H1 (cell line): ENCODE measurements around the gene TDO2. TPM values are rescaled to one million over a fixed set of nuclear protein-coding genes. Genes with fewer than 3 reads are reported as not detected.

Source experiments
- CTCF ChIA-PET: fragments of 300-600 bp; sonication (Branson Sonifier 250); formaldehyde crosslinking; loops from one replicate; lab custom pipeline; 2021; ENCODE audit not compliant: partially characterized antibody; lab: Charles Lee
- POLR2A ChIA-PET: fragments of 300-600 bp; sonication (Branson Sonifier 250); formaldehyde crosslinking; loops from one replicate; lab custom pipeline; 2021; ENCODE audit warnings: inconsistent platforms; ENCODE audit not compliant: partially characterized antibody; lab: Charles Lee
- DNase-seq, 2 experiments: peaks; one replicate each; pipeline versions ENCODE4 v3.0.0 to v3.0.0-alpha.2; 2010 to 2022; ENCODE audit warnings: low spot score in 2 of 2, low read depth in 1 of 2, mixed read lengths in 1 of 2
- FAIRE-seq: peaks from 2 replicates; lab custom pipeline; 2011; peaks lifted over from hg19 to GRCh38; lab: Jason Lieb, UNC
- H2AFZ ChIP-seq: 2 replicates; pipeline ENCODE4 v1.8.1; 2012; ENCODE audit warnings: low read length, inconsistent platforms
- H2AK5ac ChIP-seq: 2 replicates; pipeline ENCODE4 v1.6.1; 2013; ENCODE audit warnings: low read depth, low read length
- H2BK120ac ChIP-seq: replicated peaks from 2 replicates; pipeline ENCODE3; 2013; ENCODE audit warnings: low read depth, low read length, inconsistent platforms
- H2BK12ac ChIP-seq: 2 replicates; pipeline ENCODE4 v1.6.1; 2013; ENCODE audit warnings: low read depth, low read length
- H2BK15ac ChIP-seq: 2 replicates; pipeline ENCODE4 v1.6.1; 2013; ENCODE audit warnings: low read length
- H2BK20ac ChIP-seq: 2 replicates; pipeline ENCODE4 v1.6.1; 2013; ENCODE audit warnings: low read length
- H2BK5ac ChIP-seq: 2 replicates; pipeline ENCODE4 v1.6.1; 2013; ENCODE audit warnings: low read depth, low read length
- H3K14ac ChIP-seq: 2 replicates; pipeline ENCODE4 v1.6.1; 2013; ENCODE audit warnings: inconsistent platforms; ENCODE audit not compliant: insufficient read length
- H3K18ac ChIP-seq: 2 replicates; pipeline ENCODE4 v1.6.1; 2013; ENCODE audit warnings: low read length; ENCODE audit errors: extremely low read depth
- H3K23ac ChIP-seq: 2 replicates; pipeline ENCODE4 v1.6.1; 2013; ENCODE audit warnings: inconsistent platforms; ENCODE audit not compliant: insufficient read length
- H3K23me2 ChIP-seq: 2 replicates; pipeline ENCODE4 v1.6.1; 2013; ENCODE audit warnings: low read depth, low read length
- H3K27ac ChIP-seq: 2 replicates; pipeline ENCODE4 v1.6.1; 2011; ENCODE audit warnings: low read depth, low read length, inconsistent platforms
- H3K27me3 ChIP-seq, 4 experiments: replicated peaks in 1 of 4; 1 replicate in 1 of 4; 2 replicates in 3 of 4; pipeline versions ENCODE4 v1.6.1 to v1.8.1; 2011 to 2013; ENCODE audit warnings: low read length in 3 of 4, mild to moderate bottlenecking in 3 of 4, inconsistent platforms in 2 of 4, mixed read lengths in 2 of 4, moderate library complexity in 1 of 4; ENCODE audit not compliant: control insufficient read depth in 3 of 4, insufficient read depth in 3 of 4; ENCODE audit errors: extremely low read depth in 1 of 4
- H3K36me3 ChIP-seq, 4 experiments: 2 replicates each; pipeline versions ENCODE4 v1.6.1 to v1.8.1; 2011 to 2013; ENCODE audit warnings: mild to moderate bottlenecking in 4 of 4, low read length in 3 of 4, moderate library complexity in 2 of 4, control low read depth in 1 of 4, inconsistent platforms in 1 of 4; ENCODE audit not compliant: insufficient read depth in 4 of 4, control insufficient read depth in 2 of 4
- H3K4ac ChIP-seq: replicated peaks from 2 replicates; pipeline ENCODE3; 2013; ENCODE audit warnings: low read length, low read depth, mixed read lengths, inconsistent platforms; ENCODE audit not compliant: insufficient read length
- H3K4me1 ChIP-seq, 4 experiments: replicated peaks in 1 of 4; 1 replicate in 1 of 4; 2 replicates in 3 of 4; pipeline versions ENCODE4 v1.6.1 to v1.8.1; 2011 to 2013; ENCODE audit warnings: low read length in 3 of 4, inconsistent platforms in 2 of 4, mixed read lengths in 1 of 4; ENCODE audit not compliant: insufficient read depth in 4 of 4, control insufficient read depth in 3 of 4
- H3K4me2 ChIP-seq, 2 experiments: 2 replicates each; pipeline versions ENCODE4 v1.6.1 to v1.8.1; 2011 to 2013; ENCODE audit warnings: low read depth in 2 of 2, low read length in 2 of 2, control low read depth in 1 of 2, inconsistent platforms in 1 of 2, mild to moderate bottlenecking in 1 of 2; ENCODE audit not compliant: insufficient read depth in 1 of 2
- H3K4me3 ChIP-seq, 4 experiments: fragments of 200-600, 300-600 bp in 1 of 4; sonication (generic), shearing (Covaris generic), sonication (Bioruptor Twin) in 1 of 4; 2 replicates each; pipeline versions ENCODE4 v1.5.1 to v1.8.1; 2011 to 2016; ENCODE audit warnings: low read length in 4 of 4, low read depth in 3 of 4, control low read depth in 2 of 4, inconsistent platforms in 2 of 4, mild to moderate bottlenecking in 2 of 4, mixed read lengths in 1 of 4, moderate library complexity in 1 of 4; ENCODE audit not compliant: insufficient read depth in 2 of 4; ENCODE audit errors: extremely low read depth in 1 of 4
- H3K56ac ChIP-seq: replicated peaks from 2 replicates; pipeline ENCODE3; 2013; ENCODE audit warnings: low read depth, mild to moderate bottlenecking, mixed read lengths, low read length, inconsistent platforms; ENCODE audit not compliant: insufficient read length
- H3K79me1 ChIP-seq: 2 replicates; pipeline ENCODE4 v1.6.1; 2013; ENCODE audit warnings: low read depth, low read length, control low read depth
- H3K79me2 ChIP-seq, 2 experiments: 2 replicates each; pipeline versions ENCODE4 v1.6.1 to v1.8.1; 2012 to 2013; ENCODE audit warnings: low read length in 2 of 2, mild to moderate bottlenecking in 2 of 2, inconsistent platforms in 1 of 2; ENCODE audit not compliant: insufficient read depth in 2 of 2, control insufficient read depth in 1 of 2
- H3K9ac ChIP-seq, 4 experiments: replicated peaks in 1 of 4; 1 replicate in 1 of 4; 2 replicates in 3 of 4; pipeline versions ENCODE4 v1.6.1 to v1.8.1; 2011 to 2013; ENCODE audit warnings: low read depth in 3 of 4, low read length in 3 of 4, control low read depth in 2 of 4, mild to moderate bottlenecking in 2 of 4, moderate library complexity in 2 of 4, inconsistent platforms in 1 of 4; ENCODE audit errors: extremely low read depth in 1 of 4
- H3K9me3 ChIP-seq, 2 experiments: 2 replicates each; pipeline versions ENCODE4 v1.6.1 to v1.8.1; 2012 to 2013; ENCODE audit warnings: mild to moderate bottlenecking in 2 of 2, moderate library complexity in 2 of 2, control low read depth in 1 of 2, inconsistent platforms in 1 of 2, low read depth in 1 of 2, low read length in 1 of 2, mixed read lengths in 1 of 2; ENCODE audit not compliant: insufficient read depth in 2 of 2
- H4K20me1 ChIP-seq, 2 experiments: replicated peaks in 1 of 2; 2 replicates each; pipeline versions ENCODE3 to v1.8.1; 2011 to 2013; ENCODE audit warnings: inconsistent platforms in 2 of 2, low read length in 2 of 2, mild to moderate bottlenecking in 1 of 2; ENCODE audit not compliant: insufficient read depth in 2 of 2, control insufficient read depth in 1 of 2
- H4K5ac ChIP-seq: 2 replicates; pipeline ENCODE4 v1.6.1; 2013; ENCODE audit warnings: low read length, low read depth, mixed read lengths, inconsistent platforms; ENCODE audit not compliant: insufficient read length
- H4K8ac ChIP-seq: 2 replicates; pipeline ENCODE4 v1.8.0; 2013; ENCODE audit warnings: mild to moderate bottlenecking, moderate library complexity, low read length, inconsistent platforms; ENCODE audit not compliant: insufficient read depth; ENCODE audit errors: extremely low read depth
- H4K91ac ChIP-seq: replicated peaks from 2 replicates; pipeline ENCODE3; 2013; ENCODE audit warnings: low read length, mixed read lengths, inconsistent platforms; ENCODE audit not compliant: insufficient read length
- CTCF ChIP-seq, 3 experiments: IDR thresholded peaks; 1 replicate in 2 of 3; 2 replicates in 1 of 3; pipeline versions ENCODE4 v1.5.1 to v1.6.1; 2011; ENCODE audit warnings: low read length in 3 of 3, mild to moderate bottlenecking in 3 of 3, inconsistent platforms in 2 of 3, low read depth in 1 of 3, moderate library complexity in 1 of 3; ENCODE audit not compliant: insufficient read depth in 1 of 3; ENCODE audit errors: control extremely low read depth in 1 of 3
- SAP30 ChIP-seq: fragments of 300-600 bp; sonication (generic); IDR thresholded peaks from 2 replicates; pipeline ENCODE4 v1.7.1; 2012; ENCODE audit warnings: low read length, moderate library complexity, mild to moderate bottlenecking, inconsistent platforms; ENCODE audit not compliant: insufficient read depth, insufficient replicate concordance
- SRF ChIP-seq: IDR thresholded peaks from 2 replicates; pipeline ENCODE4 v1.6.1; 2011; ENCODE audit warnings: mild to moderate bottlenecking, low read depth, low read length, moderate library complexity
- TCF12 ChIP-seq: IDR thresholded peaks from 2 replicates; pipeline ENCODE4 v1.6.1; 2011; ENCODE audit warnings: low read depth, mild to moderate bottlenecking, low read length
- WGBS, 2 experiments: shearing (Covaris generic) in 1 of 2; methylation state at CpG; one replicate each; pipeline versions ENCODE4 v1.1.6 to v1.1.7; 2013 to 2015; ENCODE audit warnings: low lambda C conversion rate in 2 of 2, mixed read lengths in 2 of 2, inconsistent platforms in 1 of 2, low coverage in 1 of 2, missing lambda C conversion rate in 1 of 2; ENCODE audit not compliant: insufficient replicate concordance in 2 of 2, insufficient coverage in 1 of 2, insufficient read length in 1 of 2; ENCODE audit errors: extremely low coverage in 1 of 2, missing lambda C conversion rate in 1 of 2; 5-methylcytosine and 5-hydroxymethylcytosine counted together
- polyA plus RNA-seq, 7 experiments: library from polyadenylated mRNA; depleted of rRNA in 3 of 7; stranded (reverse) in 5 of 7; unstranded in 2 of 7; fragments of >200 nt in 5 of 7; fragments of 200-250 nt in 2 of 7; gene quantifications; 1 replicate in 5 of 7; 2 replicates in 1 of 7; 4 replicates in 1 of 7; pipeline versions ENCODE4 v1.2.1 to v1.2.3, GENCODE V29; 2011 to 2013; ENCODE audit warnings: missing spikeins in 2 of 7, mixed read lengths in 2 of 7
- total RNA-seq: library from RNA; stranded (reverse); fragmentation: NEBNext Ultra II Directional; extraction: Animal tissue kit (Norgen Biotek cat#: 25700); gene quantifications from 2 replicates; pipeline ENCODE4 v1.2.1, GENCODE V29; 2021

TDO2 gene
- total and polyA plus RNA-seq, 2 of the 8 experiments (the other 6 are each of a cell fraction or from before 2014, with no cell fraction given), result 0.03 TPM; not detected in 1

- H4K91ac ChIP-seq, result no peak overlapping the region
- H3K4ac ChIP-seq, result no peak overlapping the region
- no peaks in the 10 kb centered on the region for H3K4me1 ChIP-seq
- DNase-seq, result no peak
- no peak overlapping the region for H2BK5ac ChIP-seq
- H3K4me3 ChIP-seq, result no peak overlapping the region
- H3K9ac ChIP-seq, result no peak overlapping the region
- H3K9me3 ChIP-seq, result peaks cover 15 to 16% of the 10 kb centered on the region in 2 experiments; a peak in 3 of 4 replicates
- 96% methylated on average over 1 of the region's 1 CpG; no CpG with 5 or more reads in 1 of the 2 experiments for WGBS, 2 experiments
- H3K79me1 ChIP-seq, result no peaks in the 10 kb centered on the region
- FAIRE-seq, result no peak
- peaks cover 0 to 7% (median 0%) of the 10 kb centered on the region in 4 experiments; a peak in 1 of 8 replicates for H3K36me3 ChIP-seq
- H3K14ac ChIP-seq, result no peak overlapping the region
- H2BK120ac ChIP-seq, result no peak overlapping the region
- no peak overlapping the region for H3K56ac ChIP-seq
- POLR2A ChIA-PET, result interaction anchor here (0.6 kb wide), 1 partner anchor 9 kb away, joined by 3 read pairs; no protein-coding TSS in a partner anchor
- CTCF ChIA-PET, result no interaction called here
- TF ChIP-seq CTCF (IDR thresholded peaks at IDR 0.05; ENCODE audit: control extremely low read depth in 1 of 3, insufficient read depth in 1 of 3, low read depth in 1 of 3, low read length in 3 of 3) (no peak), SAP30 (no peak), SRF (no peak), TCF12 (no peak)
- no peak overlapping the region for H3K18ac ChIP-seq
- H4K8ac ChIP-seq, result no peak overlapping the region
- H3K23me2 ChIP-seq, result no peaks in the 10 kb centered on the region
- H2AFZ ChIP-seq, result no peak overlapping the region
- no peak overlapping the region for H2AK5ac ChIP-seq
- H3K27ac ChIP-seq, result no peak overlapping the region
- no peak overlapping the region for H3K4me2 ChIP-seq
- H3K27me3 ChIP-seq, result no peaks in the 10 kb centered on the region
- H3K79me2 ChIP-seq, result no peaks in the 10 kb centered on the region
- no peaks in the 10 kb centered on the region for H4K20me1 ChIP-seq
- no peak overlapping the region for H2BK15ac ChIP-seq
- no peak overlapping the region for H2BK12ac ChIP-seq
- H3K23ac ChIP-seq, result no peak overlapping the region
- H4K5ac ChIP-seq, result no peak overlapping the region
- no peak overlapping the region for H2BK20ac ChIP-seq
Observed at GRCh38 chr4:155875878-155876277, 27.6 kb upstream of the TDO2 start.
